HepG2 (cell line): ENCODE measurements around the gene LOXL4. TPM values are rescaled to one million over a fixed set of nuclear protein-coding genes. Genes with fewer than 3 reads are reported as not detected.
A peak's percentile ranks its signal among the peaks of the same experiment; 100 is the strongest.

Experiments used
- BORCS8-MEF2B ChIP-seq: sonication (generic); formaldehyde crosslinking; IDR thresholded peaks from 2 replicates; pipeline ENCODE4 v1.8.0; 2022; ENCODE audit warnings: mild to moderate bottlenecking, missing genetic modification reagents
- CTCF ChIP-seq: sonication (generic); formaldehyde crosslinking; IDR thresholded peaks from 2 replicates; pipeline ENCODE4 v1.5.0; 2020; ENCODE audit warnings: mild to moderate bottlenecking, missing genetic modification reagents, moderate library complexity
- FOSL2 ChIP-seq: sonication (generic); formaldehyde crosslinking; IDR thresholded peaks from 2 replicates; pipeline ENCODE4 v1.4.0; 2020; ENCODE audit warnings: missing genetic modification reagents
- FOXK1 ChIP-seq: sonication (generic); formaldehyde crosslinking; IDR thresholded peaks from 2 replicates; pipeline ENCODE4 v1.4.0; 2020; ENCODE audit warnings: low read depth, missing genetic modification reagents, borderline replicate concordance
- GATAD2A ChIP-seq: IDR thresholded peaks from 2 replicates; pipeline ENCODE4 v1.6.1; 2016
- HIVEP1 ChIP-seq: sonication (generic); formaldehyde crosslinking; IDR thresholded peaks from 2 replicates; pipeline ENCODE4 v1.4.0; 2020; ENCODE audit warnings: mild to moderate bottlenecking, missing genetic modification reagents
- KDM1A ChIP-seq: IDR thresholded peaks from 2 replicates; pipeline ENCODE4 v1.6.1; 2016; ENCODE audit warnings: missing compliant biosample characterization
- NFYB ChIP-seq: sonication (generic); formaldehyde crosslinking; IDR thresholded peaks from 2 replicates; pipeline ENCODE4 v1.4.0; 2020; ENCODE audit warnings: missing genetic modification reagents
- NRL ChIP-seq: sonication (generic); formaldehyde crosslinking; IDR thresholded peaks from 2 replicates; pipeline ENCODE4 v1.5.0; 2020; ENCODE audit warnings: missing genetic modification reagents, mild to moderate bottlenecking, moderate library complexity, borderline replicate concordance
- PAXIP1 ChIP-seq: sonication (generic); formaldehyde crosslinking; conservative IDR thresholded peaks from 2 replicates; pipeline ENCODE4 v1.4.0; 2020; ENCODE audit warnings: mild to moderate bottlenecking, missing genetic modification reagents, moderate library complexity
- SETDB1 ChIP-seq: sonication (generic); formaldehyde crosslinking; IDR thresholded peaks from 2 replicates; pipeline ENCODE4 v1.5.1; 2020; ENCODE audit warnings: missing genetic modification reagents, mild to moderate bottlenecking, borderline replicate concordance
- SPEN ChIP-seq: sonication (generic); formaldehyde crosslinking; IDR thresholded peaks from 2 replicates; pipeline ENCODE4 v1.5.1; 2020; ENCODE audit warnings: low read depth, mild to moderate bottlenecking, missing genetic modification reagents
- TEAD2 ChIP-seq: sonication (generic); formaldehyde crosslinking; IDR thresholded peaks from 2 replicates; pipeline ENCODE4 v1.9.0; 2021; ENCODE audit warnings: missing genetic modification reagents
- ZMAT3 ChIP-seq: sonication (generic); formaldehyde crosslinking; conservative IDR thresholded peaks from 2 replicates; pipeline ENCODE4 v1.7.0; 2021; ENCODE audit warnings: missing genetic modification reagents
- ZNF256 ChIP-seq: sonication (generic); formaldehyde crosslinking; conservative IDR thresholded peaks from 2 replicates; pipeline ENCODE4 v1.4.0; 2020; ENCODE audit warnings: missing genetic modification reagents
- ZNF30 ChIP-seq: sonication (generic); formaldehyde crosslinking; IDR thresholded peaks from 2 replicates; pipeline ENCODE4 v1.5.0; 2020; ENCODE audit warnings: mild to moderate bottlenecking, missing genetic modification reagents
- ZNF335 ChIP-seq: sonication (generic); formaldehyde crosslinking; IDR thresholded peaks from 2 replicates; pipeline ENCODE4 v1.4.0; 2020; ENCODE audit warnings: missing genetic modification reagents
- ZNF557 ChIP-seq: sonication (generic); formaldehyde crosslinking; IDR thresholded peaks from 2 replicates; pipeline ENCODE4 v1.4.0; 2020; ENCODE audit warnings: missing genetic modification reagents
- ZNF605 ChIP-seq: sonication (generic); formaldehyde crosslinking; IDR thresholded peaks from 2 replicates; pipeline ENCODE4 v1.8.0; 2022; ENCODE audit warnings: mild to moderate bottlenecking, missing genetic modification reagents
- ZNF768 ChIP-seq: sonication (generic); formaldehyde crosslinking; IDR thresholded peaks from 2 replicates; pipeline ENCODE4 v1.4.0; 2020; ENCODE audit warnings: missing genetic modification reagents
- ZNF839 ChIP-seq: sonication (generic); formaldehyde crosslinking; IDR thresholded peaks from 2 replicates; pipeline ENCODE4 v1.4.0; 2020; ENCODE audit warnings: missing genetic modification reagents, mild to moderate bottlenecking, borderline replicate concordance
- polyA plus RNA-seq, 8 experiments: library from polyadenylated mRNA; depleted of rRNA in 3 of 8; stranded (reverse) in 7 of 8; unstranded in 1 of 8; fragments of >200 nt; fragmentation: Illumina TruSeq in 4 of 8; extraction: Trizol in 4 of 8; gene quantifications; 2 replicates each; pipeline versions ENCODE4 v1.2.1 to v1.2.3, GENCODE V29; 2011 to 2016; ENCODE audit warnings: low read depth in 4 of 8, missing spikeins in 1 of 8, mixed read lengths in 1 of 8; ENCODE audit not compliant: insufficient read depth in 1 of 8
- total RNA-seq, 5 experiments: library from RNA; depleted of rRNA; stranded (reverse); fragments of >200 nt; fragmentation: Illumina TruSeq; extraction: Trizol; gene quantifications; 2 replicates each; pipeline ENCODE4 v1.2.3, GENCODE V29; 2016; ENCODE audit warnings: low read depth in 1 of 5
- TF ChIP-seq, protein P1 (sequence below): sonication (generic); formaldehyde crosslinking; IDR thresholded peaks from 2 replicates; pipeline ENCODE4 v1.8.1; 2023; ENCODE audit warnings: mild to moderate bottlenecking, missing genetic modification reagents, borderline replicate concordance
- TF ChIP-seq, protein P2 (sequence below): fragments of 450-650 bp; IDR thresholded peaks from 2 replicates; pipeline ENCODE4 v1.6.1; 2017; ENCODE audit warnings: mild to moderate bottlenecking

The LOXL4 gene
- total and polyA plus RNA-seq, 2 of the 13 experiments (the other 11 are each of a cell fraction or from before 2014, with no cell fraction given): 8.8 to 21.1 TPM

DNA sequence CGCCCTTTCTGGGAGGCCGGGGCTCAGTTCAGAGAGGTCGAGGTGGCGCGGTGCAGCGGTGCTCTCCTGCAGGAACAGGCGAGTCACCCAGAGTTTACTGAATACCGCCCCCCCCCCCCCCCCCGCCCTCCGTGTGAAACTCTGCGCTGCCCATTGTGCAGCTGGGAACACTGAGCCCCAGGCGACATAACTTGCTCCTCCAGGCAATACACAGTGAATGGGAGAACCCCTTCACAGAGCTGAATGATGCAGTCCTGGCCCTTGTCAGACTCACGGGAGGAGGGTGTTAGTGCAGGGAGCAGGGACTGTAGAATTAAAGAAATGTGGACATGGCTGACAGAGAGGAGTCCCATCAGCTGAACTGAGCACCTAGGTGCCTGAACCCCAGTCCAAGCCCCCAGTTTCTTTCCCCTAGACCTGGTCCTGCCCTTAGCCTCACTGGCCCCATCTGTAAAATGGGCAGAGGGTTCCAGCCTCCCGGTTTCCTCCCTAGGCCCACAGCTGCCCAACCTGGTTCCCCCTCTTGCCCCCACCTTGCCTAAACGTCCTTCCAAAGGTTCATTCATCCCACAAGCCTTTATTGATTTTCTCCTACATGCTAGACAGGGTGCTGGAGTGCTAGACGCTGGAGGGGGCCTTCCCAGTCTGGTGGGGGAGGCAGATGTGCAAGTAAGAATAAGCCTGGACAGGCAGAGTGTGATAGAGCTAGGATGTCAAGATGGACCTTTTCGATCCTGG is 869 bp upstream of the LOXL4 start (continued):
- TF ChIP-seq CTCF (CRISPR knock-in tag) (no peak), FOXK1 (CRISPR knock-in tag) (no peak), TEAD2 (CRISPR knock-in tag) (no peak), PAXIP1 (peak; percentile 75), SPEN (no peak), NFYB (CRISPR knock-in tag) (no peak), ZNF839 (no peak), ZNF605 (no peak), FOSL2 (CRISPR knock-in tag) (no peak), SETDB1 (CRISPR knock-in tag) (no peak), ZNF256 (CRISPR knock-in tag) (no peak), GATAD2A (peak; percentile 60; the same call in 1 of the 2 replicates), ZNF30 (CRISPR knock-in tag) (no peak), ZNF335 (CRISPR knock-in tag) (no peak), ZNF768 (peak; percentile 69; the same call in 1 of the 2 replicates), BORCS8-MEF2B (CRISPR knock-in tag) (no peak), ZNF557 (CRISPR knock-in tag) (no peak), KDM1A (CRISPR knock-in tag) (peak; percentile 98), NRL (no peak), ZMAT3 (CRISPR knock-in tag) (no peak), HIVEP1 (CRISPR knock-in tag) (no peak)
- TF ChIP-seq, protein P1, sequence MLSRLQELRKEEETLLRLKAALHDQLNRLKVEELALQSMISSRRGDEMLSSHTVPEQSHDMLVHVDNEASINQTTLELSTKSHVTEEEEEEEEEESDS (CRISPR knock-in tag): no peak
- TF ChIP-seq, protein P2, sequence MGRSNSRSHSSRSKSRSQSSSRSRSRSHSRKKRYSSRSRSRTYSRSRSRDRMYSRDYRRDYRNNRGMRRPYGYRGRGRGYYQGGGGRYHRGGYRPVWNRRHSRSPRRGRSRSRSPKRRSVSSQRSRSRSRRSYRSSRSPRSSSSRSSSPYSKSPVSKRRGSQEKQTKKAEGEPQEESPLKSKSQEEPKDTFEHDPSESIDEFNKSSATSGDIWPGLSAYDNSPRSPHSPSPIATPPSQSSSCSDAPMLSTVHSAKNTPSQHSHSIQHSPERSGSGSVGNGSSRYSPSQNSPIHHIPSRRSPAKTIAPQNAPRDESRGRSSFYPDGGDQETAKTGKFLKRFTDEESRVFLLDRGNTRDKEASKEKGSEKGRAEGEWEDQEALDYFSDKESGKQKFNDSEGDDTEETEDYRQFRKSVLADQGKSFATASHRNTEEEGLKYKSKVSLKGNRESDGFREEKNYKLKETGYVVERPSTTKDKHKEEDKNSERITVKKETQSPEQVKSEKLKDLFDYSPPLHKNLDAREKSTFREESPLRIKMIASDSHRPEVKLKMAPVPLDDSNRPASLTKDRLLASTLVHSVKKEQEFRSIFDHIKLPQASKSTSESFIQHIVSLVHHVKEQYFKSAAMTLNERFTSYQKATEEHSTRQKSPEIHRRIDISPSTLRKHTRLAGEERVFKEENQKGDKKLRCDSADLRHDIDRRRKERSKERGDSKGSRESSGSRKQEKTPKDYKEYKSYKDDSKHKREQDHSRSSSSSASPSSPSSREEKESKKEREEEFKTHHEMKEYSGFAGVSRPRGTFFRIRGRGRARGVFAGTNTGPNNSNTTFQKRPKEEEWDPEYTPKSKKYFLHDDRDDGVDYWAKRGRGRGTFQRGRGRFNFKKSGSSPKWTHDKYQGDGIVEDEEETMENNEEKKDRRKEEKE: no peak
